GM23338 (cell line): Measurements from ENCODE around the gene CADPS.

Experiments
- EZH2phosphoT487 ChIP-seq: fragments of 200-600 bp; sonication (generic); IDR thresholded peaks from one replicate; pipeline ENCODE4 v1.8.1; 2018; ENCODE audit warnings: antibody characterized with exemption; ENCODE audit not compliant: unreplicated experiment
- JUNB ChIP-seq: IDR thresholded peaks from one replicate; pipeline ENCODE4 v1.6.1; 2016; ENCODE audit warnings: antibody characterized with exemption; ENCODE audit not compliant: unreplicated experiment
- TF ChIP-seq, protein P1 (sequence below), 2 experiments: fragments of 200-600 bp in 1 of 2; sonication (generic) in 1 of 2; conservative IDR thresholded peaks; 2 replicates each; pipeline versions ENCODE4 v1.5.1 to v1.6.1; 2016 to 2017; ENCODE audit warnings: antibody characterized with exemption in 2 of 2, low read depth in 2 of 2, mild to moderate bottlenecking in 2 of 2, moderate library complexity in 1 of 2

DNA sequence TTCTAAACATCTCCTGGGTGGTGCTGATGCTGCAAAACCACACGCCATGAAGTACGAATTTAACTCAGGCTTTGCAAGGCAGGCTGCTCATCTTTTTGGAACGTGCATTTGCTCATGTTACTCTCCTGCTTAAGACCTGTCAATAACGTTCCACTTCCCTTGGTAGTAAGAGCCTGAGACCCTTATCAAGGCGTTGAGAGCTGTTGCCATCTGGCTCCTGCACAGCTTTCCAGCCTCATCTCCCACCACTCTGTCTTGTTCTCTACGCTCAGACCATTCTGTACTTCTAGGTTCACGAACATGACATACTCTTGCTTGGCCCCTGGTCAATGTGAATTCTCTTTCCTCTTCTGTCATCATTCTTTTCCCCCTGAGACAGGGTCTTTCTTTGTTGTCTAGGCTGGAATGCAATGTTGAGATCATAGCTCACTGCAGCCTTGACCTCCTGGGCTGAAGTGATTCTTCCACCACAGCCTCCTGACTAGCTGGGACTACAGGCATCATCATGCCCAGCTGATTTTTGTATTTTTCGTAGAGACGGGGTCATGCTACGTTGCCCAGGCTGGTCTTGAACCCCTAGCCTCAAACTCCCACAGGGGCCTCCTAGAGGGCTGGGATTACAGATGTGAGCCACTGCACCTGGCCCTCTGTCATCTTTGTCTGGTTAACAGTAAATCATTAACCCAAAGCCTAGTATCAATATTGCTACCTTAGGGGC, 202.8 kb downstream of the CADPS start:
- TF ChIP-seq JUNB: no peak
- TF ChIP-seq EZH2phosphoT487: no peak
- TF ChIP-seq, protein P1, sequence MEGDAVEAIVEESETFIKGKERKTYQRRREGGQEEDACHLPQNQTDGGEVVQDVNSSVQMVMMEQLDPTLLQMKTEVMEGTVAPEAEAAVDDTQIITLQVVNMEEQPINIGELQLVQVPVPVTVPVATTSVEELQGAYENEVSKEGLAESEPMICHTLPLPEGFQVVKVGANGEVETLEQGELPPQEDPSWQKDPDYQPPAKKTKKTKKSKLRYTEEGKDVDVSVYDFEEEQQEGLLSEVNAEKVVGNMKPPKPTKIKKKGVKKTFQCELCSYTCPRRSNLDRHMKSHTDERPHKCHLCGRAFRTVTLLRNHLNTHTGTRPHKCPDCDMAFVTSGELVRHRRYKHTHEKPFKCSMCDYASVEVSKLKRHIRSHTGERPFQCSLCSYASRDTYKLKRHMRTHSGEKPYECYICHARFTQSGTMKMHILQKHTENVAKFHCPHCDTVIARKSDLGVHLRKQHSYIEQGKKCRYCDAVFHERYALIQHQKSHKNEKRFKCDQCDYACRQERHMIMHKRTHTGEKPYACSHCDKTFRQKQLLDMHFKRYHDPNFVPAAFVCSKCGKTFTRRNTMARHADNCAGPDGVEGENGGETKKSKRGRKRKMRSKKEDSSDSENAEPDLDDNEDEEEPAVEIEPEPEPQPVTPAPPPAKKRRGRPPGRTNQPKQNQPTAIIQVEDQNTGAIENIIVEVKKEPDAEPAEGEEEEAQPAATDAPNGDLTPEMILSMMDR (conservative IDR thresholded peaks at IDR 0.05; ENCODE audit: low read depth in 2 of 2): no peak
